HepG2 (cell line): ENCODE data around the gene TTLL10. TPM values are rescaled to one million over a fixed set of nuclear protein-coding genes. Genes with fewer than 3 reads are reported as not detected.

Experiments used
- ATAC-seq: fragments of 200-7000 bp; cut with Tn5 transposase; 3 replicates; pipeline ENCODE4 v1.9.1; 2020; ENCODE audit warnings: mild to moderate bottlenecking, moderate library complexity
- BruUV-seq: library from RNA; stranded (reverse); fragments of 400-500 nt; replicated peaks from 2 replicates; lab custom pipeline; 2021; lab: Mats Ljungman, UMichigan
- CTCF ChIA-PET: fragments of 300-600 bp; formaldehyde crosslinking; extraction: SDS; loops from one replicate; lab custom pipeline; 2021; ENCODE audit warnings: low total read pairs, inconsistent platforms, low intra/inter-chr PET ratio; lab: Yijun Ruan, JAX
- POLR2A ChIA-PET: fragments of 350-600 bp; sonication (Branson Sonifier 250); formaldehyde crosslinking; loops from one replicate; lab custom pipeline; 2020; ENCODE audit warnings: antibody characterized with exemption, inconsistent platforms; lab: Yijun Ruan, JAX
- DNase-seq: peaks from one replicate; pipeline ENCODE4 v3.0.0-alpha.2; 2015; ENCODE audit warnings: low spot score
- FAIRE-seq: peaks from 3 replicates; lab custom pipeline; 2011; peaks lifted over from hg19 to GRCh38; lab: Jason Lieb, UNC
- H2AFZ ChIP-seq: one replicate; pipeline ENCODE4 v1.6.1; 2011; ENCODE audit warnings: low read length, inconsistent platforms
- H3K27ac ChIP-seq: fragments of 300-600 bp; 3 replicates; pipeline ENCODE4 v1.8.0; 2011; ENCODE audit warnings: mixed run types, mild to moderate bottlenecking, mixed read lengths, low read length, inconsistent platforms; ENCODE audit not compliant: insufficient read depth; ENCODE audit errors: extremely low read length
- H3K27me3 ChIP-seq, 2 experiments: fragments of 200-600 bp in 1 of 2; 2 replicates in 1 of 2; 3 replicates in 1 of 2; pipeline versions ENCODE4 v1.6.0 to v1.8.0; 2011; ENCODE audit warnings: low read length in 2 of 2, mild to moderate bottlenecking in 2 of 2, moderate library complexity in 2 of 2, inconsistent platforms in 1 of 2; ENCODE audit not compliant: insufficient read depth in 2 of 2, control insufficient read depth in 1 of 2
- H3K36me3 ChIP-seq, 2 experiments: fragments of 200-600 bp in 1 of 2; replicated peaks in 1 of 2; 2 replicates in 1 of 2; 3 replicates in 1 of 2; pipeline versions ENCODE4 v1.5.1 to v1.8.0; 2011; ENCODE audit warnings: low read length in 2 of 2, inconsistent platforms in 1 of 2; ENCODE audit not compliant: insufficient read depth in 2 of 2, control insufficient read depth in 1 of 2
- H3K4me1 ChIP-seq: 2 replicates; pipeline ENCODE4 v1.5.1; 2012; ENCODE audit warnings: low read length, inconsistent platforms; ENCODE audit not compliant: insufficient read depth
- H3K4me2 ChIP-seq: 2 replicates; pipeline ENCODE4 v1.6.0; 2011; ENCODE audit warnings: low read depth, low read length, inconsistent platforms
- H3K4me3 ChIP-seq, 3 experiments: fragments of 200-600 bp in 1 of 3; sonication (generic), shearing (Covaris generic) in 1 of 3; replicated peaks in 1 of 3; 2 replicates each; pipeline ENCODE4 v1.5.1; 2011 to 2016; ENCODE audit warnings: low read length in 3 of 3, inconsistent platforms in 2 of 3, low read depth in 2 of 3, mild to moderate bottlenecking in 2 of 3, control low read depth in 1 of 3, mixed read lengths in 1 of 3; ENCODE audit not compliant: insufficient read depth in 1 of 3
- H3K79me2 ChIP-seq: one replicate; pipeline ENCODE4 v1.6.1; 2011; ENCODE audit warnings: low read length, inconsistent platforms; ENCODE audit not compliant: insufficient read depth
- H3K9ac ChIP-seq: 2 replicates; pipeline ENCODE4 v1.6.0; 2011; ENCODE audit warnings: mild to moderate bottlenecking, low read depth, low read length, inconsistent platforms; ENCODE audit not compliant: insufficient read depth
- H3K9me3 ChIP-seq: 2 replicates; pipeline ENCODE4 v1.5.1; 2012; ENCODE audit warnings: mild to moderate bottlenecking, low read length
- H4K20me1 ChIP-seq: 2 replicates; pipeline ENCODE4 v1.6.0; 2011; ENCODE audit warnings: inconsistent platforms, mild to moderate bottlenecking, low read length, moderate library complexity; ENCODE audit not compliant: insufficient read depth
- AHDC1 ChIP-seq: sonication (generic); formaldehyde crosslinking; IDR thresholded peaks from 2 replicates; pipeline ENCODE4 v1.5.1; 2020; ENCODE audit warnings: mild to moderate bottlenecking, missing genetic modification reagents, borderline replicate concordance
- CC2D1A ChIP-seq: sonication (generic); formaldehyde crosslinking; IDR thresholded peaks from 2 replicates; pipeline ENCODE4 v1.8.1; 2023; ENCODE audit warnings: mild to moderate bottlenecking, missing genetic modification reagents
- CREB1 ChIP-seq, 2 experiments: fragments of 450-650 bp in 1 of 2; IDR thresholded peaks; 2 replicates each; pipeline ENCODE4 v1.6.1; 2016 to 2017; ENCODE audit warnings: control low read depth in 1 of 2, mild to moderate bottlenecking in 1 of 2, missing compliant biosample characterization in 1 of 2, missing genetic modification characterization in 1 of 2
- FOXK1 ChIP-seq: sonication (generic); formaldehyde crosslinking; IDR thresholded peaks from 2 replicates; pipeline ENCODE4 v1.4.0; 2020; ENCODE audit warnings: low read depth, missing genetic modification reagents, borderline replicate concordance
- HHEX ChIP-seq: IDR thresholded peaks from 2 replicates; pipeline ENCODE4 v1.6.1; 2016; ENCODE audit warnings: control low read depth
- MXI1 ChIP-seq: IDR thresholded peaks from 3 replicates; pipeline ENCODE4 v1.6.1; 2012; ENCODE audit warnings: low read depth, low read length, inconsistent platforms, borderline replicate concordance
- PAX8 ChIP-seq: sonication (generic); formaldehyde crosslinking; IDR thresholded peaks from 2 replicates; pipeline ENCODE4 v1.8.0; 2022; ENCODE audit warnings: mild to moderate bottlenecking, missing genetic modification reagents, borderline replicate concordance
- PREB ChIP-seq: sonication (generic); formaldehyde crosslinking; IDR thresholded peaks from 2 replicates; pipeline ENCODE4 v1.4.0; 2020; ENCODE audit warnings: missing genetic modification reagents
- SP2 ChIP-seq: sonication (generic); formaldehyde crosslinking; IDR thresholded peaks from 2 replicates; pipeline ENCODE4 v1.5.1; 2020; ENCODE audit warnings: mild to moderate bottlenecking, missing genetic modification reagents
- SSRP1 ChIP-seq: IDR thresholded peaks from 2 replicates; pipeline ENCODE4 v1.6.1; 2016; ENCODE audit warnings: control low read depth
- TCF12 ChIP-seq, 2 experiments: fragments of 450-650 bp in 1 of 2; sonication (generic) in 1 of 2; formaldehyde crosslinking in 1 of 2; IDR thresholded peaks; 2 replicates each; pipeline versions ENCODE4 v1.6.1 to v1.8.0; 2017 to 2022; ENCODE audit warnings: antibody characterized with exemption in 1 of 2, mild to moderate bottlenecking in 1 of 2, missing genetic modification reagents in 1 of 2, moderate library complexity in 1 of 2
- TRIM22 ChIP-seq: fragments of 450-650 bp; IDR thresholded peaks from 2 replicates; pipeline ENCODE4 v1.6.1; 2017
- ZMYM3 ChIP-seq: sonication (generic); formaldehyde crosslinking; IDR thresholded peaks from 2 replicates; pipeline ENCODE4 v1.5.1; 2020; ENCODE audit warnings: mild to moderate bottlenecking, missing genetic modification reagents
- ZNF460 ChIP-seq: sonication (generic); formaldehyde crosslinking; IDR thresholded peaks from 2 replicates; pipeline ENCODE4 v1.5.1; 2020; ENCODE audit warnings: missing genetic modification reagents, mild to moderate bottlenecking, borderline replicate concordance
- ZNF597 ChIP-seq: sonication (generic); formaldehyde crosslinking; IDR thresholded peaks from 2 replicates; pipeline ENCODE4 v1.5.0; 2020; ENCODE audit warnings: missing genetic modification reagents
- ZNF652 ChIP-seq: IDR thresholded peaks from 2 replicates; pipeline ENCODE4 v1.6.1; 2016; ENCODE audit warnings: low read depth, borderline replicate concordance
- ZNF83 ChIP-seq: sonication (generic); formaldehyde crosslinking; IDR thresholded peaks from 2 replicates; pipeline ENCODE4 v1.4.0; 2020; ENCODE audit warnings: missing genetic modification reagents, mild to moderate bottlenecking, borderline replicate concordance
- WGBS: methylation state at CpG from one replicate; pipeline ENCODE4 v1.1.6; 2017; ENCODE audit warnings: low lambda C conversion rate; 5-methylcytosine and 5-hydroxymethylcytosine counted together
- in situ Hi-C: cut with HindIII; loops from 2 replicates; pipeline ENCODE4 v1.10.0; 2017; ENCODE audit warnings: low pct_unique_long_range_greater_than_20kb; ENCODE audit not compliant: extremely low pct_ligation_motif_present
- intact Hi-C: fragments of 100-400 bp; cut with micrococcal nuclease; formaldehyde crosslinking; loops from one replicate; pipeline ENCODE4 v1.10.0; 2022; ENCODE audit not compliant: unreplicated experiment
- polyA plus RNA-seq, 8 experiments: library from polyadenylated mRNA; depleted of rRNA in 3 of 8; stranded (reverse) in 7 of 8; unstranded in 1 of 8; fragments of >200 nt; fragmentation: Illumina TruSeq in 4 of 8; extraction: Trizol in 4 of 8; gene quantifications; 2 replicates each; pipeline versions ENCODE4 v1.2.1 to v1.2.3, GENCODE V29; 2011 to 2016; ENCODE audit warnings: low read depth in 4 of 8, missing spikeins in 1 of 8, mixed read lengths in 1 of 8; ENCODE audit not compliant: insufficient read depth in 1 of 8
- total RNA-seq, 5 experiments: library from RNA; depleted of rRNA; stranded (reverse); fragments of >200 nt; fragmentation: Illumina TruSeq; extraction: Trizol; gene quantifications; 2 replicates each; pipeline ENCODE4 v1.2.3, GENCODE V29; 2016; ENCODE audit warnings: low read depth in 1 of 5

The TTLL10 gene
- total and polyA plus RNA-seq, 2 of the 13 experiments (the other 11 are each of a cell fraction or from before 2014, with no cell fraction given): not detected

GRCh38 chr1:1143636-1144035 lies 30.0 kb upstream of the TTLL10 start:
- no peak overlapping the region for H3K9ac ChIP-seq
- no peak overlapping the region for H3K4me3 ChIP-seq
- in situ Hi-C loops: no loop called here
- FAIRE-seq (no peak), DNase-seq (no peak), ATAC-seq (no peak)
- no peak overlapping the region for H3K27ac ChIP-seq
- no peaks in the 10 kb centered on the region for H4K20me1 ChIP-seq
- ChIA-PET POLR2A (no interaction called here), CTCF (no interaction called here)
- H3K79me2 ChIP-seq: no peaks in the 10 kb centered on the region
- 92% methylated on average over 14 of the region's 14 CpGs for WGBS
- H3K27me3 ChIP-seq: no peaks in the 10 kb centered on the region
- peaks cover 10% of the 10 kb centered on the region; the same call in 1 of the 2 replicates for H3K4me1 ChIP-seq
- no peaks in the 10 kb centered on the region for H3K36me3 ChIP-seq
- H3K9me3 ChIP-seq: no peaks in the 10 kb centered on the region
- intact Hi-C loops: no loop called here
- H2AFZ ChIP-seq: no peak overlapping the region
- no TSS peak for BruUV-seq
- no peak overlapping the region for H3K4me2 ChIP-seq
- TF ChIP-seq MXI1 (no peak), PREB (CRISPR knock-in tag) (no peak), ZNF597 (CRISPR knock-in tag) (no peak), ZNF652 (CRISPR knock-in tag) (no peak), TRIM22 (no peak), ZNF460 (CRISPR knock-in tag) (no peak), SSRP1 (CRISPR knock-in tag) (no peak), TCF12 (IDR thresholded peaks at IDR 0.05) (no peak), TCF12 (CRISPR knock-in tag; IDR thresholded peaks at IDR 0.05) (no peak), FOXK1 (no peak), HHEX (no peak), ZNF83 (CRISPR knock-in tag) (no peak), AHDC1 (CRISPR knock-in tag) (no peak), ZMYM3 (CRISPR knock-in tag) (no peak), CREB1 (IDR thresholded peaks at IDR 0.05) (no peak), CREB1 (CRISPR knock-in tag; IDR thresholded peaks at IDR 0.05) (no peak), SP2 (CRISPR knock-in tag) (no peak), PAX8 (CRISPR knock-in tag) (no peak), CC2D1A (no peak)
